Measurements from ENCODE around the gene CEBPB.

- no peak for TF ChIP-seq CTCF (IDR thresholded peaks at IDR 0.05; ENCODE audit: low read depth, low read length, missing input control)
- TF ChIP-seq ATF3 (IDR thresholded peaks at IDR 0.05), result no peak
- TF ChIP-seq RAD21 (IDR thresholded peaks at IDR 0.05), result no peak
- TF ChIP-seq MAX (IDR thresholded peaks at IDR 0.05), result no peak
- no peak for TF ChIP-seq RXRA (IDR thresholded peaks at IDR 0.05)
- TF ChIP-seq FOXA1 (IDR thresholded peaks at IDR 0.05), result no peak
- TF ChIP-seq HNF4G (IDR thresholded peaks at IDR 0.05), result no peak
Observed at GRCh38 chr20:50210066-50210619, 19.5 kb downstream of the CEBPB start.

Measured in liver (tissue), 3 donors.